Activated naive CD4-positive, alpha-beta T cell treated with Interleukin-2 at 50 U/mL for 16 hours (primary cell): Measurements from ENCODE around the gene MRPL10.
A peak's percentile ranks its signal among the peaks of the same experiment; 100 is the strongest.

Experiments
- DNase-seq: peaks from one replicate; pipeline ENCODE4 v3.0.0-alpha.2; 2020

Gene MRPL10

GRCh38 chr17:47812146-47812920, 19.0 kb downstream of the MRPL10 start:
- no peak for DNase-seq

- no peak for DNase-seq
These were observed 19.6 kb downstream of the MRPL10 start for GRCh38 chr17:47811709-47812108.

- no peak for DNase-seq
These were observed 20.3 kb downstream of the MRPL10 start for GRCh38 chr17:47810901-47811635.

- peak; percentile 36 for DNase-seq
These were observed 21.0 kb downstream of the MRPL10 start for GRCh38 chr17:47810200-47810821.

GRCh38 chr17:47808830-47809480, 22.4 kb downstream of the MRPL10 start:
- DNase-seq = no peak

GRCh38 chr17:47808036-47808829, 23.1 kb downstream of the MRPL10 start:
- no peak for DNase-seq

- no peak for DNase-seq
These were observed 23.9 kb downstream of the MRPL10 start for GRCh38 chr17:47807421-47807820.

- DNase-seq = no peak
These were observed 24.5 kb downstream of the MRPL10 start for GRCh38 chr17:47806913-47807255.

GRCh38 chr17:47806026-47806912, 25.1 kb downstream of the MRPL10 start:
- no peak for DNase-seq

GRCh38 chr17:47804461-47804860, 26.9 kb downstream of the MRPL10 start:
- no peak for DNase-seq

- no peak for DNase-seq
These were observed 27.6 kb downstream of the MRPL10 start for GRCh38 chr17:47803751-47804150.

- no peak for DNase-seq
These were observed 28.1 kb downstream of the MRPL10 start for GRCh38 chr17:47803201-47803600.

- peak; percentile 59 for DNase-seq
These were observed 28.9 kb downstream of the MRPL10 start for GRCh38 chr17:47802341-47803022.

GRCh38 chr17:47801906-47802305, 29.4 kb downstream of the MRPL10 start:
- DNase-seq = no peak

- no peak for DNase-seq
These were observed 30.1 kb downstream of the MRPL10 start for GRCh38 chr17:47801176-47801765.

GRCh38 chr17:47800686-47801085, 30.7 kb downstream of the MRPL10 start:
- no peak for DNase-seq

- DNase-seq = no peak
These were observed 33.5 kb downstream of the MRPL10 start for GRCh38 chr17:47797797-47798196.

- DNase-seq = no peak
These were observed 38.4 kb downstream of the MRPL10 start for GRCh38 chr17:47792979-47793378.

GRCh38 chr17:47792457-47792856, 38.9 kb downstream of the MRPL10 start:
- DNase-seq = no peak

- no peak for DNase-seq
These were observed 40.3 kb downstream of the MRPL10 start for GRCh38 chr17:47791025-47791424.
